Activated CD8-positive, alpha-beta memory T cell treated with anti-CD3 and anti-CD28 coated beads for 24 hours (primary cell): ENCODE results near the gene FBF1.
"Not testable (repeated sequence)": the region's sequence is repeated elsewhere in the genome, so short reads cannot be mapped to it uniquely, and the experiment has no call there.

Source experiments
- DNase-seq: peaks from one replicate; pipeline ENCODE4 v3.0.0-alpha.2; 2020

Gene FBF1

GRCh38 chr17:75873587-75874322, 67.1 kb downstream of the FBF1 start:
- no peak for DNase-seq

- DNase-seq, result no peak
These were observed 68.1 kb downstream of the FBF1 start for GRCh38 chr17:75872434-75873351.

GRCh38 chr17:75870228-75870627, 70.6 kb downstream of the FBF1 start:
- DNase-seq, result not testable (repeated sequence)

- DNase-seq, result no peak
These were observed 71.3 kb downstream of the FBF1 start for GRCh38 chr17:75869282-75870141.

- DNase-seq, result not testable (repeated sequence)
These were observed 72.0 kb downstream of the FBF1 start for GRCh38 chr17:75868730-75869281.

- DNase-seq, result not testable (repeated sequence)
These were observed 75.2 kb downstream of the FBF1 start for GRCh38 chr17:75865404-75866188.

- DNase-seq, result not testable (repeated sequence)
These were observed 76.0 kb downstream of the FBF1 start for GRCh38 chr17:75864887-75865286.

GRCh38 chr17:75864448-75864871, 76.4 kb downstream of the FBF1 start:
- DNase-seq, result no peak

GRCh38 chr17:75861927-75862317, 78.9 kb downstream of the FBF1 start:
- DNase-seq, result no peak
